ENCODE results near the gene KIF15. TPM values are rescaled to one million over a fixed set of nuclear protein-coding genes. Genes with fewer than 3 reads are reported as not detected.

The KIF15 gene
- total RNA-seq, 1 donor from 2014 or later, result 0.64 TPM

DNA sequence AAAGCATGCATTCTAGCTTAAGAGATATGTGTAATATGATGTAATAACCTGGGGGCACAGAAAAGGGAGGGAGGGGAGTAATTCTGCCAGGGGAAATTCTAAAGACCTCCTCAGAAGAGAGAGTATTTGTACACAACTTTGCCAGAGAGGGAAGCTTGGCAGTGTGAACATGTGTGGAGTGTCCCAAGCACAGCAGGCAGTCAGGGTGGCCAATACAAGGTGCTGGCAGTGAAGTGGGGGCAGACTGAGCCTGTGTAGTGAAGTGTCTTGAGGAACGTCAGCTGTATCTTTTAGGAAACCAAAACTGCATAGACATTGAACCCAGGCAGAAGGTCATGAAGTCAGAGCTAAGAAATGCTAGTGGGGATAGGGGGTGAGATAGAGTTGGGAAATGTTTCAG is 70.4 kb downstream of the KIF15 start:
- intact Hi-C loops (cut with DNase I), result no loop called here
- Histone ChIP-seq H3K36me3 (no peaks in the 10 kb centered on the region), H3K27ac (no peak overlapping the region), H3K9me3 (peaks cover 0 to 4% of the 10 kb centered on the region in 2 donors), H3K27me3 (no peaks in the 10 kb centered on the region), H3K4me3 (no peak overlapping the region), H3K4me1 (no peaks in the 10 kb centered on the region)
- TF ChIP-seq, protein P1, sequence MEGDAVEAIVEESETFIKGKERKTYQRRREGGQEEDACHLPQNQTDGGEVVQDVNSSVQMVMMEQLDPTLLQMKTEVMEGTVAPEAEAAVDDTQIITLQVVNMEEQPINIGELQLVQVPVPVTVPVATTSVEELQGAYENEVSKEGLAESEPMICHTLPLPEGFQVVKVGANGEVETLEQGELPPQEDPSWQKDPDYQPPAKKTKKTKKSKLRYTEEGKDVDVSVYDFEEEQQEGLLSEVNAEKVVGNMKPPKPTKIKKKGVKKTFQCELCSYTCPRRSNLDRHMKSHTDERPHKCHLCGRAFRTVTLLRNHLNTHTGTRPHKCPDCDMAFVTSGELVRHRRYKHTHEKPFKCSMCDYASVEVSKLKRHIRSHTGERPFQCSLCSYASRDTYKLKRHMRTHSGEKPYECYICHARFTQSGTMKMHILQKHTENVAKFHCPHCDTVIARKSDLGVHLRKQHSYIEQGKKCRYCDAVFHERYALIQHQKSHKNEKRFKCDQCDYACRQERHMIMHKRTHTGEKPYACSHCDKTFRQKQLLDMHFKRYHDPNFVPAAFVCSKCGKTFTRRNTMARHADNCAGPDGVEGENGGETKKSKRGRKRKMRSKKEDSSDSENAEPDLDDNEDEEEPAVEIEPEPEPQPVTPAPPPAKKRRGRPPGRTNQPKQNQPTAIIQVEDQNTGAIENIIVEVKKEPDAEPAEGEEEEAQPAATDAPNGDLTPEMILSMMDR (IDR thresholded peaks at IDR 0.05), result no peak
- DNase-seq (ENCODE audit: low spot score in 2 of 2), result no peak

DNA sequence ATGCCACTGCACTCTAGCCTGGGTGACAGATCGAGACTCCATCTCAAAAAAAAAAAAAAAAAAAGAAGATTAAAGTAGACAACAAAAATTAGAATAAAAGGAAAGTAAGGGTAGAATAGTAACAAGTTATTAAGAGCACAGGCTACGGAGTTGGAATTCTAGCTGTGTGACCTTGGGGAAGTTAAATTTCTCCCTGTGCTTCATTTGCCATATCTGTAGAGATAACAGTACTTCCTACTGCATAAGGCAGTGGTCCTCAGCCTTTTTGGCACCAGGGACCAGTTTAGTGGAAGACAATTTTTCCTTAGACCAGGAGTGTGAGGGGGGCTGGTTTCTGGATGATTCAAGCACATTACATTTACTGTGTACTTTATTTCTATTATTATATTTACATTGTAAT is 71.4 kb downstream of the KIF15 start:
- no peak overlapping the region for H3K27ac ChIP-seq
- no peak overlapping the region for H3K4me3 ChIP-seq
- intact Hi-C loops (cut with DNase I), result no loop called here
- no peaks in the 10 kb centered on the region for H3K27me3 ChIP-seq
- H3K36me3 ChIP-seq, result no peaks in the 10 kb centered on the region
- TF ChIP-seq, protein P1 (IDR thresholded peaks at IDR 0.05), result no peak
- DNase-seq (ENCODE audit: low spot score in 2 of 2), result no peak
- H3K4me1 ChIP-seq, result no peaks in the 10 kb centered on the region
- peaks cover 0 to 4% of the 10 kb centered on the region in 2 donors for H3K9me3 ChIP-seq

DNA sequence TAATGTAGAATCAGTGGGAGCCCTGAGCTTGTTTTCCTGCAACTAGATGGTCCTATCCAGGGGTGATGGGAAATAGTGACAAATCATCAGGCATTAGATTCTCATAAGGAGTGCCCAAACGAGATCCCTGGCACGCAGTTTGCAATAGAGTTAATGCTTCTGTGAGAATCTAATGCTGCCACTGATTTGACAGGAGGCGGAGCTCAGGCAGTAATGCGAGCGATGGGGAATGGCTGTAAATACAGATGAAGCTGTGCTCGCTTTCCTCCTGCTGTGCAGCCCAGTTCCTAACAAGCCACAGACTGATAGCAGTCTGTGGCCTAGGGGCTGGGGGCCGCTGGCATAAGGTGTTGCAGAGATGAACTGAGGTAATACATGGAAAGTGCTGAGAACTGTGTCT is 71.8 kb downstream of the KIF15 start:
- DNase-seq (ENCODE audit: low spot score in 2 of 2), result no peak
- no peaks in the 10 kb centered on the region for H3K27me3 ChIP-seq
- H3K4me3 ChIP-seq, result no peak overlapping the region
- H3K9me3 ChIP-seq, result peaks cover 0 to 4% of the 10 kb centered on the region in 2 donors
- TF ChIP-seq, protein P1 (IDR thresholded peaks at IDR 0.05), result no peak
- no peak overlapping the region for H3K27ac ChIP-seq
- no peaks in the 10 kb centered on the region for H3K36me3 ChIP-seq
- intact Hi-C loops (cut with DNase I), result no loop called here
- no peaks in the 10 kb centered on the region for H3K4me1 ChIP-seq

DNA sequence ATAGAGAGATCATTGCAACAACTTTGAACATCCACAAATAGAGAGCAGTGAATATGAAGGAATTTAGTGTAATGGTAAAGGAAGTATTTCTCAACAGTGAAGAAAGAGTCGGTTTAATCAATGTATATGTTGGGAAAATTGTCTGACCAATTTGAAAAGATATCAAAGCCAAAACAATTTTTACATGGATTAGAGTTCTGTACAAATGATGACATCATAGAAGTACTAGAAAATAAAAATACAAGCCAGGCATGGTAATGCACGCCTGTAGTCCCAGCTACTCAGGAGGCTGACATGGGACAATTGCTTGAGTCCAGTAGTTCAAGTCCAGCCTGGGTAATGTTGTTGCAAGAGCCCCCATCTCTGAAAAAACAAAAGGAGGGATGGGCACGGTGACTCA is 74.1 kb downstream of the KIF15 start:
- Histone ChIP-seq H3K36me3 (no peaks in the 10 kb centered on the region), H3K27ac (no peak overlapping the region), H3K9me3 (peaks cover 0 to 4% of the 10 kb centered on the region in 2 donors), H3K4me3 (no peak overlapping the region), H3K27me3 (no peaks in the 10 kb centered on the region), H3K4me1 (no peaks in the 10 kb centered on the region)
- intact Hi-C loops (cut with DNase I), result no loop called here
- DNase-seq (ENCODE audit: low spot score in 2 of 2), result no peak
- TF ChIP-seq, protein P1 (IDR thresholded peaks at IDR 0.05), result no peak

DNA sequence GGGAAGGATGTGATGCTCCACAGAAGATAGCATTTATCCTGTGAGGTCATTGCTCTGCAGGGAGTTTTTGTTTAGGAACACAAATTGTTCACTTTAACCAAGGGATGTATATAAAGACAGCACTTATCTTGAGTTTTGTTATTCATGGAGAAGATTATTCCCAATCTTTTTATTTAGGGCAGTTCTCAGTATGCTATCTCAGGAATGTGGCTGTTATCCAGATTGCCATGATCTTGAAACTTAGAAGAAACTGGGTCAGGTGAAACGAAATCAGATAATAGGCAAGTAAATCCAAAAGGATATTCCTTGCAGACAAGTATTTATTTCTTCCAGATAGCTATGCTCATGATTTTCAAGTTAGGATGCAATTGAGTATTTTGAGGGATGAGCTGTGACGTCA is 80.8 kb downstream of the KIF15 start:
- no peaks in the 10 kb centered on the region for H3K36me3 ChIP-seq
- no peaks in the 10 kb centered on the region for H3K9me3 ChIP-seq
- no peak overlapping the region for H3K27ac ChIP-seq
- H3K4me1 ChIP-seq, result no peaks in the 10 kb centered on the region
- intact Hi-C loops (cut with DNase I), result no loop called here
- H3K27me3 ChIP-seq, result no peaks in the 10 kb centered on the region
- no peak for DNase-seq (ENCODE audit: low spot score in 2 of 2)
- TF ChIP-seq, protein P1 (IDR thresholded peaks at IDR 0.05), result no peak
- H3K4me3 ChIP-seq, result no peak overlapping the region
